ENCODE data around the gene LDLR. TPM values are rescaled to one million over a fixed set of nuclear protein-coding genes. Genes with fewer than 3 reads are reported as not detected.

LDLR gene
- total and polyA plus RNA-seq, 2 of the 4 experiments (the other 2 are of a cell fraction) = 45.2 to 53.8 TPM

GRCh38 chr19:11166281-11167142 lies 77.2 kb downstream of the LDLR start:
- peak overlapping the region; percentile 56 for H2AFZ ChIP-seq (replicated peaks; ENCODE audit: low read length, poor library complexity)
- H3K4me2 ChIP-seq (ENCODE audit: low read depth, low read length) = no peak overlapping the region
- H2BK15ac ChIP-seq (ENCODE audit: low read depth, low read length) = no peak overlapping the region
- peaks cover 17 to 55% of the 10 kb centered on the region in 2 experiments; a peak in 3 of 4 replicates for H3K79me1 ChIP-seq (ENCODE audit: low read depth in 1 of 2, low read length in 2 of 2)
- ATAC-seq (ENCODE audit: low read depth) (no peak), DNase-seq (no peak)
- POLR2A ChIA-PET (ENCODE audit: unreplicated experiment) = no interaction called here
- peak overlapping the region; percentile 31; the same call in 1 of the 2 replicates for H3K27ac ChIP-seq (ENCODE audit: insufficient read depth, low read length)
- no peak overlapping the region for H3K4me3 ChIP-seq (ENCODE audit: insufficient read depth, low read depth, low read length)
- H4K5ac ChIP-seq (ENCODE audit: low read depth, low read length) = peak overlapping the region; percentile 16; the same call in 1 of the 2 replicates
- H3K9me1 ChIP-seq (ENCODE audit: insufficient read depth, low read length) = peaks cover 13% of the 10 kb centered on the region
- peak overlapping the region; percentile 59 for H3K23ac ChIP-seq (ENCODE audit: low read depth, low read length)
- H3K27me3 ChIP-seq (ENCODE audit: control insufficient read depth, insufficient read depth, low read length) = no peaks in the 10 kb centered on the region
- peak overlapping the region in 1 of 2 experiments; percentile 60; a peak in 2 of 4 replicates for H4K8ac ChIP-seq (ENCODE audit: low read depth in 2 of 2, low read length in 2 of 2)
- H2AK9ac ChIP-seq (replicated peaks; ENCODE audit: low read depth, low read length, poor library complexity) = peak overlapping the region; percentile 70
- dilution Hi-C loops (cut with HindIII; ENCODE audit: low sequenced_read_pairs, unreplicated experiment) = no loop called here
- H3K36me3 ChIP-seq (ENCODE audit: control insufficient read depth, insufficient read depth, low read length) = peaks cover 57% of the 10 kb centered on the region
- CTCF ChIA-PET = no interaction called here
- peak overlapping the region; percentile 34; the same call in 1 of the 2 replicates for H4K91ac ChIP-seq (ENCODE audit: insufficient read depth, low read depth, low read length)
- in situ Hi-C loops (cut with MboI; ENCODE audit: low sequenced_read_pairs) = no loop called here
- H3K56ac ChIP-seq (ENCODE audit: extremely low read depth, insufficient read depth, low read length) = no peak overlapping the region; the same call in 1 of the 2 replicates
- H2BK20ac ChIP-seq (ENCODE audit: low read depth, low read length) = peak overlapping the region; percentile 63; the same call in 1 of the 2 replicates
- BruUV-seq (replicated peaks) = no TSS peak
- peak overlapping the region; percentile 1; the same call in 1 of the 2 replicates for H3K14ac ChIP-seq (replicated peaks; ENCODE audit: low read depth, low read length)
- H3K9me3 ChIP-seq (ENCODE audit: control insufficient read depth, insufficient read depth, low read length) = no peaks in the 10 kb centered on the region
- H3K9ac ChIP-seq (ENCODE audit: low read depth, low read length) = no peak overlapping the region
- peak overlapping the region; percentile 61 for H2BK5ac ChIP-seq (ENCODE audit: low read depth, low read length, poor library complexity, severe bottlenecking)
- H2AK5ac ChIP-seq (ENCODE audit: low read depth, low read length) = peak overlapping the region; percentile 74
- H3K4me1 ChIP-seq (ENCODE audit: control insufficient read depth, insufficient read depth, low read length) = peaks cover 9% of the 10 kb centered on the region
- 74% methylated on average over 9 of the region's 26 CpGs; no CpG with 5 or more reads in 1 of the 2 experiments for WGBS, 2 experiments (ENCODE audit: extremely low coverage in 2 of 2, insufficient read length in 1 of 2)
- peak overlapping the region; percentile 87 for H3K4ac ChIP-seq (ENCODE audit: low read depth, low read length)
- peak overlapping the region; percentile 43; the same call in 1 of the 2 replicates for H2BK120ac ChIP-seq (ENCODE audit: low read depth, low read length)
- H3K18ac ChIP-seq (ENCODE audit: low read depth, low read length) = no peak overlapping the region
- intact Hi-C loops (cut with micrococcal nuclease) = no loop called here
- H4K20me1 ChIP-seq (ENCODE audit: insufficient read depth, low read length) = no peaks in the 10 kb centered on the region
- no peak for TF ChIP-seq MAFK (IDR thresholded peaks at IDR 0.05; ENCODE audit: low read depth, low read length)
- no peak for TF ChIP-seq SMC3 (IDR thresholded peaks at IDR 0.05; ENCODE audit: low read depth, low read length)
- no peak for TF ChIP-seq ELK1 (IDR thresholded peaks at IDR 0.05; ENCODE audit: borderline replicate concordance, low read depth, low read length)
- no peak for TF ChIP-seq CEBPB (IDR thresholded peaks at IDR 0.05; ENCODE audit: low read depth, low read length)
- TF ChIP-seq USF2 (IDR thresholded peaks at IDR 0.05; ENCODE audit: low read depth, low read length) = no peak
- no peak for TF ChIP-seq RCOR1 (IDR thresholded peaks at IDR 0.05; ENCODE audit: insufficient replicate concordance, low read length)
- TF ChIP-seq CTCF (conservative IDR thresholded peaks at IDR 0.05; ENCODE audit: low read depth, low read length) = no peak
- no peak for TF ChIP-seq MAZ (IDR thresholded peaks at IDR 0.05; ENCODE audit: borderline replicate concordance, low read depth, low read length)
- TF ChIP-seq NFE2L2 (IDR thresholded peaks at IDR 0.05; ENCODE audit: low read depth, low read length) = no peak
- no peak for TF ChIP-seq BHLHE40 (IDR thresholded peaks at IDR 0.05; ENCODE audit: low read depth, low read length)
- no peak for TF ChIP-seq POLR2A (IDR thresholded peaks at IDR 0.05; ENCODE audit: low read depth, low read length)
- TF ChIP-seq FOS (IDR thresholded peaks at IDR 0.05; ENCODE audit: low read depth, low read length) = no peak
- no peak for TF ChIP-seq RFX5 (IDR thresholded peaks at IDR 0.05; ENCODE audit: low read depth, low read length)
- no peak for TF ChIP-seq RAD21 (IDR thresholded peaks at IDR 0.05; ENCODE audit: low read length)
